Measurements from ENCODE around the gene PPARD.
"Not testable (repeated sequence)": the region's sequence is repeated elsewhere in the genome, so short reads cannot be mapped to it uniquely, and the experiment has no call there.

Gene PPARD

GRCh38 chr6:35378261-35378660, 35.9 kb downstream of the PPARD start:
- no peak for DNase-seq

- DNase-seq: no peak
These were observed 38.8 kb downstream of the PPARD start for GRCh38 chr6:35381132-35381531.

- DNase-seq: peak in 11 of 56 donors; percentile 10 to 57 (median 25)
These were observed 39.7 kb downstream of the PPARD start for GRCh38 chr6:35382015-35382414.

GRCh38 chr6:35385457-35386202, 43.3 kb downstream of the PPARD start:
- no peak for DNase-seq

GRCh38 chr6:35386989-35387388, 44.6 kb downstream of the PPARD start:
- DNase-seq: no peak

- no peak for DNase-seq
These were observed 45.7 kb downstream of the PPARD start for GRCh38 chr6:35388030-35388429.

- DNase-seq: no peak
These were observed 46.5 kb downstream of the PPARD start for GRCh38 chr6:35388772-35389352.

GRCh38 chr6:35389386-35389785, 47.0 kb downstream of the PPARD start:
- not testable (repeated sequence) for DNase-seq

- no peak for DNase-seq
These were observed 49.0 kb downstream of the PPARD start for GRCh38 chr6:35391240-35391968.

GRCh38 chr6:35392111-35392702, 49.8 kb downstream of the PPARD start:
- DNase-seq: peak in 1 of 56 donors; percentile 32

GRCh38 chr6:35392773-35393672, 50.7 kb downstream of the PPARD start:
- no peak for DNase-seq

GRCh38 chr6:35396991-35397390, 54.6 kb downstream of the PPARD start:
- no peak for DNase-seq

GRCh38 chr6:35397806-35398418, 55.6 kb downstream of the PPARD start:
- no peak for DNase-seq

- no peak for DNase-seq
These were observed 56.2 kb downstream of the PPARD start for GRCh38 chr6:35398526-35398925.

GRCh38 chr6:35400111-35400510, 57.8 kb downstream of the PPARD start:
- DNase-seq: no peak

GRCh38 chr6:35400901-35401311, 58.5 kb downstream of the PPARD start:
- no peak for DNase-seq

GRCh38 chr6:35401514-35401913, 59.2 kb downstream of the PPARD start:
- DNase-seq: no peak

- DNase-seq: no peak
These were observed 59.9 kb downstream of the PPARD start for GRCh38 chr6:35402136-35402855.

- DNase-seq: no peak
These were observed 60.5 kb downstream of the PPARD start for GRCh38 chr6:35402856-35403191.

All from amygdala (tissue), 56 donors.